ENCODE results near the gene S100A7A. TPM values are rescaled to one million over a fixed set of nuclear protein-coding genes. Genes with fewer than 3 reads are reported as not detected.
"Not testable (repeated sequence)": the region's sequence is repeated elsewhere in the genome, so short reads cannot be mapped to it uniquely, and the experiment has no call there.

S100A7A gene
- total and polyA plus RNA-seq, 5 donors from 2014 or later: not detected

- Histone ChIP-seq H3K4me3 (ENCODE audit: low read depth, low read length) (no peak overlapping the region), H3K9me3 (ENCODE audit: control insufficient read depth in 2 of 2, low read length in 2 of 2) (no peaks in the 10 kb centered on the region), H3K27me3 (ENCODE audit: control insufficient read depth, insufficient read depth, low read length) (peaks cover 5% of the 10 kb centered on the region), H3K27ac (ENCODE audit: insufficient read depth, low read length, poor library complexity, severe bottlenecking) (no peak overlapping the region), H3K36me3 (ENCODE audit: control insufficient read depth, insufficient read depth, low read length) (no peaks in the 10 kb centered on the region), H3K4me1 (ENCODE audit: control insufficient read depth, insufficient read depth, low read length, poor library complexity, severe bottlenecking) (no peaks in the 10 kb centered on the region)
- Mint-ChIP-seq H3K9me3 (peaks cover 0 to 3% (median 0%) of the 10 kb centered on the region in 7 donors), H3K4me1 (no peaks in the 10 kb centered on the region), H3K27ac (no peak overlapping the region), H3K36me3 (no peaks in the 10 kb centered on the region), H3K4me3 (no peak overlapping the region), H3K27me3 (peaks cover 19% of the 10 kb centered on the region)
- ATAC-seq (ENCODE audit: low read depth in 2 of 2): no peak
- DNase-seq: no peak
These were observed 27.8 kb downstream of the S100A7A start for GRCh38 chr1:153444078-153444477.

DNA sequence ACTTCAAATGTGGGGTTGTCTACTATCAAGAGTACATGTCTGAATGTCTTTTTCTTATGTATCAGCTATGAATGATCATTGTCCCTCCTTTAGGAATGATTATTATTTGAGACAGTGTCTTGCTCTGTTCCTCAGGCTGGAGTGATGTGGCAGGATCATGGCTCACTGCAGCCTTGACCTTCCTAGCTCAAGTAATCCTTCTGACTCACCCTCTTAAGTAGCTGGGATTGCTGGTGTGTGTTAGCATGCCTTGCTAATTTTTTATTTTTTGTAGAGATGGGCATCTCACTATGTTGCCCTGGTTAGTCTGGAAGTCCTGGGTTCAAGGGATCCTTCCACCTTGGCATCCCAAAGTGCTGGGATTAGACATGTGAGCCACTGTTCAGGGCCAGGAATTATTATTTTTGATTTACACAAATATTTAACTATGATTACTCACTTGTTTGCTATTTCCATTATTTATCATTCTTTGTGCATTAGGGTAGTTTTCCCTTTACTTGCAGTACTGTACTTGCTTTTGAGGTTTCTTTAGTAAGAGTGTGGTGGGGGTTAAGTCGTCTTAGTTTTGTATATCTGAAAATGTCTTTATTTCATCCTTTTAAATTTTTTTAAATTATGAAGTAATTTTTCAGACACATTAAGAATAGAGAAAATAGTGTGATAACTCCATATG is 31.3 kb downstream of the S100A7A start:
- Mint-ChIP-seq H3K4me3 (no peak overlapping the region), H3K27me3 (peaks cover 19% of the 10 kb centered on the region)
- DNase-seq: no peak

GRCh38 chr1:153448851-153449250 is 32.5 kb downstream of the S100A7A start:
- H3K4me1 Mint-ChIP-seq; H3K4me3 ChIP-seq (ENCODE audit: low read depth, low read length); DNase-seq; ATAC-seq (ENCODE audit: low read depth in 2 of 2); H3K27ac ChIP-seq (ENCODE audit: insufficient read depth, low read length, poor library complexity, severe bottlenecking); H3K27me3 ChIP-seq (ENCODE audit: control insufficient read depth, insufficient read depth, low read length); H3K9me3 ChIP-seq (ENCODE audit: control insufficient read depth in 2 of 2, low read length in 2 of 2); H3K4me1 ChIP-seq (ENCODE audit: control insufficient read depth, insufficient read depth, low read length, poor library complexity, severe bottlenecking); H3K27ac Mint-ChIP-seq; H3K36me3 ChIP-seq (ENCODE audit: control insufficient read depth, insufficient read depth, low read length); H3K9me3 Mint-ChIP-seq; H3K4me3 Mint-ChIP-seq; H3K36me3 Mint-ChIP-seq: not testable (repeated sequence)
- H3K27me3 Mint-ChIP-seq: peaks cover 25% of the 10 kb centered on the region

More for the DNA sequence above, 31.3 kb downstream of the S100A7A start:
- Mint-ChIP-seq H3K4me1 (no peaks in the 10 kb centered on the region), H3K36me3 (no peaks in the 10 kb centered on the region), H3K27ac (no peak overlapping the region), H3K9me3 (peaks cover 0 to 2% (median 0%) of the 10 kb centered on the region in 7 donors)
- H3K36me3 ChIP-seq (ENCODE audit: control insufficient read depth, insufficient read depth, low read length): no peaks in the 10 kb centered on the region
- H3K4me1 ChIP-seq (ENCODE audit: control insufficient read depth, insufficient read depth, low read length, poor library complexity, severe bottlenecking): no peaks in the 10 kb centered on the region
- no peak for ATAC-seq (ENCODE audit: low read depth in 2 of 2)
- peaks cover 5% of the 10 kb centered on the region for H3K27me3 ChIP-seq (ENCODE audit: control insufficient read depth, insufficient read depth, low read length)
- no peak overlapping the region for H3K27ac ChIP-seq (ENCODE audit: insufficient read depth, low read length, poor library complexity, severe bottlenecking)
- H3K4me3 ChIP-seq (ENCODE audit: low read depth, low read length): no peak overlapping the region
- H3K9me3 ChIP-seq (ENCODE audit: control insufficient read depth in 2 of 2, low read length in 2 of 2): no peaks in the 10 kb centered on the region

DNA sequence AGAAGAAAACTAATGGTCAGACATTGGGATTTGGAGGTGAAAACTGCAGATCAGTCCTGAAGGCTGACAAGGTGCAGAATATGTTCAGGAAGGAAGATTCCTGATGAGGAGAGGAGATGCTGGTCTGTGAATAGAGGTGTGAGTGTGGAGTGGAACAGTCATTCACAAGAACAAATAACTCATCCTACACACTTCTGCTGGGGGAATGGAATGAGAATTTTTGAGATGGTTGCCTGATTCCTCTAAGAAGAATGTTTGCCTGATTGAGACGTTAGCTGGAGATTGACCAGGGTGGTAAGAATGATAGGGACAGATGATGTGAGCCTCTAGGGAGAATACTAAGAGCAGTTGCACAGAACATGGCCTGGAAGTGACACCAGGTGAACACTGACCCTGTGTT is 40.1 kb downstream of the S100A7A start:
- Mint-ChIP-seq H3K36me3 (no peaks in the 10 kb centered on the region), H3K9me3 (peaks cover 0 to 6% (median 0%) of the 10 kb centered on the region in 7 donors), H3K4me1 (no peaks in the 10 kb centered on the region), H3K4me3 (no peak overlapping the region), H3K27ac (no peak overlapping the region), H3K27me3 (peaks cover 17% of the 10 kb centered on the region)
- no peak overlapping the region for H3K27ac ChIP-seq (ENCODE audit: insufficient read depth, low read length, poor library complexity, severe bottlenecking)
- H3K4me3 ChIP-seq (ENCODE audit: low read depth, low read length): no peak overlapping the region
- ATAC-seq (ENCODE audit: low read depth in 2 of 2) (no peak), DNase-seq (no peak)
- H3K9me3 ChIP-seq (ENCODE audit: control insufficient read depth in 2 of 2, low read length in 2 of 2): no peaks in the 10 kb centered on the region
- H3K36me3 ChIP-seq (ENCODE audit: control insufficient read depth, insufficient read depth, low read length): no peaks in the 10 kb centered on the region
- H3K4me1 ChIP-seq (ENCODE audit: control insufficient read depth, insufficient read depth, low read length, poor library complexity, severe bottlenecking): no peaks in the 10 kb centered on the region
- H3K27me3 ChIP-seq (ENCODE audit: control insufficient read depth, insufficient read depth, low read length): peaks cover 6% of the 10 kb centered on the region

DNA sequence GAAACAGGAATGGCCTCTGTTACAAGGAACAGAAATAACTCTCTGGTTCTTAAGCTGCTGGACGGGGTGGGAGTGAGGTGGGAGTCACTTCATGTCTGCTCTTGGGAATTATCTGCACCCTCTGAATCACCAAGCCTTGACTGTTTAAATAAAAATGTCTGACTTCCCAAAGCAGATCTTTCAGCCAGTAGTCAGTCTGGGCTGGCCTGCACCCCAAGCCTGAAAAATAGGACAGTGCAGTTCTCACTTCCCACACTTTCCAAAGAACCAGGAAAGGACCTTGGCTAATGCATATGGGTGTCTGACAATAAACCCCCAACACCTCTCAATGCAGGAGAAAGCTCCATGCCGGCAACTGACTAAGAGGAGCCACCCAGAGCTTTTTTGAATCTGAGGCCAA is 43.3 kb downstream of the S100A7A start:
- no peak overlapping the region for H3K4me3 Mint-ChIP-seq
- peaks cover 6% of the 10 kb centered on the region for H3K27me3 ChIP-seq (ENCODE audit: control insufficient read depth, insufficient read depth, low read length)
- no peak for DNase-seq
- no peak for ATAC-seq (ENCODE audit: low read depth in 2 of 2)
- H3K27ac ChIP-seq (ENCODE audit: insufficient read depth, low read length, poor library complexity, severe bottlenecking): no peak overlapping the region
- H3K4me3 ChIP-seq (ENCODE audit: low read depth, low read length): no peak overlapping the region
- no peaks in the 10 kb centered on the region for H3K4me1 ChIP-seq (ENCODE audit: control insufficient read depth, insufficient read depth, low read length, poor library complexity, severe bottlenecking)
- no peaks in the 10 kb centered on the region for H3K4me1 Mint-ChIP-seq
- H3K27me3 Mint-ChIP-seq: peaks cover 21% of the 10 kb centered on the region
- H3K36me3 ChIP-seq (ENCODE audit: control insufficient read depth, insufficient read depth, low read length): no peaks in the 10 kb centered on the region
- H3K9me3 Mint-ChIP-seq: peaks cover 0 to 1% (median 0%) of the 10 kb centered on the region in 7 donors
- H3K36me3 Mint-ChIP-seq: no peaks in the 10 kb centered on the region
- no peak overlapping the region for H3K27ac Mint-ChIP-seq
- H3K9me3 ChIP-seq (ENCODE audit: control insufficient read depth in 2 of 2, low read length in 2 of 2): no peaks in the 10 kb centered on the region

GRCh38 chr1:153460551-153460950 is 44.2 kb downstream of the S100A7A start, which contains the start of gene S100A7:
S100A7 (minus strand) TSS chr1:153460651; CDS start chr1:153459013, 1,638 bp downstream.
- H3K4me3 Mint-ChIP-seq: no peak within 1 kb of the TSS
- Histone ChIP-seq H3K27ac (ENCODE audit: insufficient read depth, low read length, poor library complexity, severe bottlenecking) (no peak within 1 kb of the TSS), H3K36me3 (ENCODE audit: control insufficient read depth, insufficient read depth, low read length) (no peaks in the 10 kb centered on the region), H3K4me1 (ENCODE audit: control insufficient read depth, insufficient read depth, low read length, poor library complexity, severe bottlenecking) (no peaks in the 10 kb centered on the region), H3K4me3 (ENCODE audit: low read depth, low read length) (no peak within 1 kb of the TSS), H3K27me3 (ENCODE audit: control insufficient read depth, insufficient read depth, low read length) (peaks cover 6% of the 10 kb centered on the region), H3K9me3 (ENCODE audit: control insufficient read depth in 2 of 2, low read length in 2 of 2) (no peaks in the 10 kb centered on the region)
- H3K9me3 Mint-ChIP-seq: no peaks in the 10 kb centered on the region
- DNase-seq: no peak
- no peak within 1 kb of the TSS for H3K27ac Mint-ChIP-seq
- no peak for ATAC-seq (ENCODE audit: low read depth in 2 of 2)
- no peaks in the 10 kb centered on the region for H3K36me3 Mint-ChIP-seq
- H3K27me3 Mint-ChIP-seq: peaks cover 23% of the 10 kb centered on the region
- H3K4me1 Mint-ChIP-seq: peaks cover 0 to 1% (median under 1%) of the 10 kb centered on the region in 4 donors

- H3K27me3 ChIP-seq (ENCODE audit: control insufficient read depth, insufficient read depth, low read length); H3K4me3 Mint-ChIP-seq; H3K4me3 ChIP-seq (ENCODE audit: low read depth, low read length); H3K4me1 Mint-ChIP-seq; H3K27ac ChIP-seq (ENCODE audit: insufficient read depth, low read length, poor library complexity, severe bottlenecking); H3K9me3 ChIP-seq (ENCODE audit: control insufficient read depth in 2 of 2, low read length in 2 of 2); H3K36me3 Mint-ChIP-seq; H3K27ac Mint-ChIP-seq; ATAC-seq (ENCODE audit: low read depth in 2 of 2); H3K36me3 ChIP-seq (ENCODE audit: control insufficient read depth, insufficient read depth, low read length); H3K4me1 ChIP-seq (ENCODE audit: control insufficient read depth, insufficient read depth, low read length, poor library complexity, severe bottlenecking); DNase-seq; H3K9me3 Mint-ChIP-seq: not testable (repeated sequence)
- H3K27me3 Mint-ChIP-seq: peaks cover 27% of the 10 kb centered on the region
These were observed 46.4 kb downstream of the S100A7A start for GRCh38 chr1:153462741-153463140.
